T-helper 2 cell treated with Interferon-gamma antibody and Interleukin-4, amounts not matched to agents 5 μg/mL and 100 μg/mL, for 36 hours (primary cell): ENCODE measurements around the gene FYCO1.
"Not testable (repeated sequence)": the region's sequence is repeated elsewhere in the genome, so short reads cannot be mapped to it uniquely, and the experiment has no call there.

Experiments
- DNase-seq: peaks from one replicate; pipeline ENCODE4 v3.0.0; 2021; ENCODE audit warnings: low spot score
- H3K27ac Mint-ChIP-seq: one replicate; pipeline ENCODE4 v1.8.0; 2021; ENCODE audit warnings: mild to moderate bottlenecking, mixed read lengths
- H3K27me3 Mint-ChIP-seq: one replicate; pipeline ENCODE4 v1.8.0; 2021; ENCODE audit warnings: low read depth, mixed read lengths
- H3K36me3 Mint-ChIP-seq: one replicate; pipeline ENCODE4 v1.8.0; 2021; ENCODE audit warnings: low read depth, mixed read lengths
- H3K4me1 Mint-ChIP-seq: one replicate; pipeline ENCODE4 v1.8.0; 2021; ENCODE audit warnings: low read depth, mixed read lengths
- H3K4me3 Mint-ChIP-seq: one replicate; pipeline ENCODE4 v1.8.0; 2022; ENCODE audit warnings: mild to moderate bottlenecking, moderate library complexity, mixed read lengths
- H3K9me3 Mint-ChIP-seq: one replicate; pipeline ENCODE4 v1.8.0; 2021; ENCODE audit warnings: mixed read lengths

FYCO1 gene

GRCh38 chr3:45995236-45996192, at the start of gene FYCO1:
FYCO1 (minus strand) TSS chr3:45995824; CDS start chr3:45984910, 10,914 bp downstream.
- peak; percentile 87 for DNase-seq
- peaks cover 21% of the 10 kb centered on the region for H3K36me3 Mint-ChIP-seq
- peaks cover 6% of the 10 kb centered on the region for H3K9me3 Mint-ChIP-seq

GRCh38 chr3:46038916-46039315, 43.3 kb upstream of the FYCO1 start:
- Mint-ChIP-seq H3K27ac (no peak overlapping the region), H3K36me3 (no peaks in the 10 kb centered on the region), H3K4me3 (no peak overlapping the region), H3K4me1 (no peaks in the 10 kb centered on the region), H3K27me3 (peaks cover 24% of the 10 kb centered on the region), H3K9me3 (peaks cover 6% of the 10 kb centered on the region)
- DNase-seq, result no peak

More at GRCh38 chr3:45995236-45996192, at the start of gene FYCO1:
- H3K4me1 Mint-ChIP-seq, result peaks cover 35% of the 10 kb centered on the region
- H3K4me3 Mint-ChIP-seq, result peak within 1 kb of the TSS; percentile 88
- peak within 1 kb of the TSS; percentile 91 for H3K27ac Mint-ChIP-seq
- H3K27me3 Mint-ChIP-seq, result peaks cover 18% of the 10 kb centered on the region

- not testable (repeated sequence) for H3K27ac Mint-ChIP-seq, H3K36me3 Mint-ChIP-seq, H3K4me1 Mint-ChIP-seq, H3K4me3 Mint-ChIP-seq, DNase-seq, H3K9me3 Mint-ChIP-seq
- peaks cover 29% of the 10 kb centered on the region for H3K27me3 Mint-ChIP-seq
These were observed 42.4 kb upstream of the FYCO1 start for GRCh38 chr3:46038071-46038470.

GRCh38 chr3:46036191-46036590, 40.6 kb upstream of the FYCO1 start:
- Mint-ChIP-seq H3K36me3 (no peaks in the 10 kb centered on the region), H3K4me1 (no peaks in the 10 kb centered on the region), H3K27ac (no peak overlapping the region), H3K27me3 (peaks cover 16% of the 10 kb centered on the region), H3K9me3 (no peaks in the 10 kb centered on the region), H3K4me3 (no peak overlapping the region)
- DNase-seq, result no peak

GRCh38 chr3:46031747-46032146, 36.1 kb upstream of the FYCO1 start:
- Mint-ChIP-seq H3K27me3 (peaks cover 10% of the 10 kb centered on the region), H3K36me3 (peaks cover 5% of the 10 kb centered on the region), H3K27ac (no peak overlapping the region), H3K4me3 (no peak overlapping the region), H3K9me3 (peaks cover 27% of the 10 kb centered on the region), H3K4me1 (peaks cover 3% of the 10 kb centered on the region)
- DNase-seq, result no peak

GRCh38 chr3:46031269-46031668, 35.6 kb upstream of the FYCO1 start:
- peaks cover 3% of the 10 kb centered on the region for H3K4me1 Mint-ChIP-seq
- peaks cover 10% of the 10 kb centered on the region for H3K27me3 Mint-ChIP-seq
- DNase-seq, result no peak
- peaks cover 27% of the 10 kb centered on the region for H3K9me3 Mint-ChIP-seq
- H3K36me3 Mint-ChIP-seq, result peaks cover 5% of the 10 kb centered on the region
- H3K4me3 Mint-ChIP-seq, result no peak overlapping the region
- no peak overlapping the region for H3K27ac Mint-ChIP-seq

- H3K27ac Mint-ChIP-seq, result no peak overlapping the region
- DNase-seq, result no peak
- peaks cover 27% of the 10 kb centered on the region for H3K9me3 Mint-ChIP-seq
- no peak overlapping the region for H3K4me3 Mint-ChIP-seq
- peaks cover 10% of the 10 kb centered on the region for H3K27me3 Mint-ChIP-seq
- peaks cover 5% of the 10 kb centered on the region for H3K36me3 Mint-ChIP-seq
- H3K4me1 Mint-ChIP-seq, result peaks cover 3% of the 10 kb centered on the region
These were observed 35.0 kb upstream of the FYCO1 start for GRCh38 chr3:46030626-46031025.

- no peak overlapping the region for H3K27ac Mint-ChIP-seq
- peaks cover 3% of the 10 kb centered on the region for H3K4me1 Mint-ChIP-seq
- peaks cover 5% of the 10 kb centered on the region for H3K36me3 Mint-ChIP-seq
- H3K9me3 Mint-ChIP-seq, result peaks cover 27% of the 10 kb centered on the region
- peaks cover 7% of the 10 kb centered on the region for H3K27me3 Mint-ChIP-seq
- no peak for DNase-seq
- no peak overlapping the region for H3K4me3 Mint-ChIP-seq
These were observed 34.4 kb upstream of the FYCO1 start for GRCh38 chr3:46029953-46030543.

GRCh38 chr3:46027736-46028397, 32.2 kb upstream of the FYCO1 start:
- no peak overlapping the region for H3K27ac Mint-ChIP-seq

GRCh38 chr3:46027021-46027705, 31.5 kb upstream of the FYCO1 start, which contains the start of gene XCR1:
XCR1 (minus strand) TSS chr3:46027483; CDS start chr3:46021947, 5,536 bp downstream.
- DNase-seq, result no peak
- Mint-ChIP-seq H3K4me1 (peaks cover 3% of the 10 kb centered on the region), H3K36me3 (peaks cover 5% of the 10 kb centered on the region), H3K27ac (no peak within 1 kb of the TSS), H3K4me3 (no peak within 1 kb of the TSS), H3K27me3 (peaks cover 5% of the 10 kb centered on the region), H3K9me3 (peaks cover 27% of the 10 kb centered on the region)

More at GRCh38 chr3:46027736-46028397, 32.2 kb upstream of the FYCO1 start:
- Mint-ChIP-seq H3K27me3 (peaks cover 6% of the 10 kb centered on the region), H3K4me3 (no peak overlapping the region), H3K4me1 (peaks cover 3% of the 10 kb centered on the region), H3K9me3 (peaks cover 27% of the 10 kb centered on the region), H3K36me3 (peaks cover 5% of the 10 kb centered on the region)
- DNase-seq, result no peak

GRCh38 chr3:46025139-46025538, 29.5 kb upstream of the FYCO1 start:
- H3K9me3 Mint-ChIP-seq, result peaks cover 23% of the 10 kb centered on the region
- peaks cover 5% of the 10 kb centered on the region for H3K36me3 Mint-ChIP-seq
- peaks cover 9% of the 10 kb centered on the region for H3K27me3 Mint-ChIP-seq
- DNase-seq, result no peak
- peaks cover 3% of the 10 kb centered on the region for H3K4me1 Mint-ChIP-seq
- H3K27ac Mint-ChIP-seq, result no peak overlapping the region
- no peak overlapping the region for H3K4me3 Mint-ChIP-seq

GRCh38 chr3:46024131-46024530, 28.5 kb upstream of the FYCO1 start:
- Mint-ChIP-seq H3K4me3 (no peak overlapping the region), H3K27ac (no peak overlapping the region), H3K36me3 (peaks cover 5% of the 10 kb centered on the region), H3K9me3 (peaks cover 13% of the 10 kb centered on the region), H3K27me3 (peaks cover 9% of the 10 kb centered on the region), H3K4me1 (peaks cover 4% of the 10 kb centered on the region)
- DNase-seq, result no peak

- no peak for DNase-seq
- H3K36me3 Mint-ChIP-seq, result peaks cover 5% of the 10 kb centered on the region
- peaks cover 9% of the 10 kb centered on the region for H3K27me3 Mint-ChIP-seq
- peaks cover 6% of the 10 kb centered on the region for H3K9me3 Mint-ChIP-seq
- H3K4me1 Mint-ChIP-seq, result peaks cover 4% of the 10 kb centered on the region
- H3K27ac Mint-ChIP-seq, result no peak overlapping the region
- H3K4me3 Mint-ChIP-seq, result no peak overlapping the region
These were observed 27.5 kb upstream of the FYCO1 start for GRCh38 chr3:46022909-46023785.
